ENCODE data around the gene FOXA3. TPM values are rescaled to one million over a fixed set of nuclear protein-coding genes. Genes with fewer than 3 reads are reported as not detected.
A peak's percentile ranks its signal among the peaks of the same experiment; 100 is the strongest.

The FOXA3 gene
- total and polyA plus RNA-seq, 10 of the 15 experiments (the other 5 are each of a cell fraction or from before 2014, with no cell fraction given), result 0.04 to 0.83 (median 0.11) TPM; not detected in 5

DNA sequence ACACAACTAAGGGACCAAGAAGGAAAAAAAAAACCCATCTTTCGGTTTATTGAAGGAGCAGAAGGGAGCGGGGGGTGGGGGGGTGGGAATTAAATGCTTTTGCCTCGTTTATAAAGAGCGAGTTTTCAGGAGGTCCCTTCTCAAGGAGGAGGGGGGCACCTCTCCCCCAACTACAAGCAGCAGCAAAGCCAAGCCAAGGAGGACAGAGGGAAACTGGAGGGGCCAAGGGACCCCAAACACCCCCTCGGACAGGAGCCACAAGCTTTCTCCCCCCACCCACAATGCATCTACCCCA lies 19.4 kb downstream of the FOXA3 start:
- no peak overlapping the region for H3K27ac ChIP-seq (ENCODE audit: control insufficient read depth, insufficient read depth)
- CTCF ChIA-PET, result interaction anchor here (2.1 to 9.1 kb wide), 3 partner anchors 20 to 145 kb away, joined by 6 to 194 read pairs (median 28); partner anchors contain the start of genes FOXA3 and SYMPK

DNA sequence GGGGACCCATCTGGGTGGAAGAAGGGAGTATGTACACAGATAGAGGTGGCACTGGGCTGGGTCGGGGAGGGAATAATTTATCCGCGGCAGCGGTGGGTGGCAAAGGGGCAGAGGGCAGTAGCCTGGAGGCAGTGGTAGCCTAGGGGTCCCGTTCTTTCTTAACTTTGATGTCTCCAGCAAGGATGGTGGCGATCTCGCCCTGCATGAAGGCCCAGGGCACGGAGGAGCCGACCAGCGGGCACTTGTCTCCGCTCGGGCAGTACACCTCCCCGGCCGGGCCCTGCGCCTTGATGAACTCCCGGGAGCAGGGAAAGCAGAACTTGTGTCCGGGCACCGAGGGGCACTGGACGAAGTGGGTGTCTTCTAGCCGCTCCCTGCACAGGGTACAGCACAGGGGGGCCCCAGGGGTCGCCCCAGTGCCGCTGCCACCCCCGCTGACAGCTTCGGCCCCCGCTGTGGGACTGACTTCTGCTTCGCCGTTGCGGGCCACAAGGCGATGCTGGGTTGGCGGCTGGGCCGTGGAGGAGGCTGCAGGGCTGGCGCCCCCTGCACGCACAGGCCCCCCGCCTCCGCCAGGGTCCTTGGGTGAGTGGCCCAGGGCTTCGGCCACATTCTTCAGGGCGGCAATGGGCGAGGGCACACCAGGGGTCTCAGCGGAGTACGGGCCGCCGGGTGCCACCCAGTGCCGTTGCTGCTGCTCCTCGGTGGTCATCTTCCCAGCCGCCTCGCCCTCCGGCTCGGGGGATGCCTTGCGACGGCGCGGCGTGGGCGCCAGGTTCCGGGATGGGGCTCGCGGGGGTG lies 20.0 kb downstream of the FOXA3 start:
- H3K9ac ChIP-seq (ENCODE audit: control insufficient read depth, insufficient read depth, low read length), result no peak overlapping the region
- ChIA-PET SMC1A (ENCODE audit: uncharacterized antibody, unreplicated experiment) (interaction anchor here (0.8 to 6.0 kb wide), 3 partner anchors 17 to 67 kb away, joined by 3 to 98 read pairs (median 9); partner anchors contain the start of genes FOXA3 and SYMPK), CTCF (interaction anchor here (1.2 to 9.1 kb wide), 5 partner anchors 19 to 144 kb away, joined by 3 to 194 read pairs (median 6); partner anchors contain the start of genes FOXA3 and SYMPK), POLR2A (interaction anchor here (0.6 to 9.0 kb wide), 2 partner anchors 19 to 20 kb away, joined by 3 to 178 read pairs; partner anchors contain the start of genes FOXA3 and SYMPK), RAD21 (ENCODE audit: unreplicated experiment) (interaction anchor here (7.6 kb wide), 1 partner anchor 19 kb away, joined by 159 read pairs; the partner anchor contains the start of genes FOXA3 and SYMPK)
- TF ChIP-seq, protein P1, sequence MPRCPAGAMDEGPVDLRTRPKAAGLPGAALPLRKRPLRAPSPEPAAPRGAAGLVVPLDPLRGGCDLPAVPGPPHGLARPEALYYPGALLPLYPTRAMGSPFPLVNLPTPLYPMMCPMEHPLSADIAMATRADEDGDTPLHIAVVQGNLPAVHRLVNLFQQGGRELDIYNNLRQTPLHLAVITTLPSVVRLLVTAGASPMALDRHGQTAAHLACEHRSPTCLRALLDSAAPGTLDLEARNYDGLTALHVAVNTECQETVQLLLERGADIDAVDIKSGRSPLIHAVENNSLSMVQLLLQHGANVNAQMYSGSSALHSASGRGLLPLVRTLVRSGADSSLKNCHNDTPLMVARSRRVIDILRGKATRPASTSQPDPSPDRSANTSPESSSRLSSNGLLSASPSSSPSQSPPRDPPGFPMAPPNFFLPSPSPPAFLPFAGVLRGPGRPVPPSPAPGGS (IDR thresholded peaks at IDR 0.05; ENCODE audit: borderline replicate concordance, insufficient read depth, low read depth, low read length, poor library complexity, severe bottlenecking), result no peak
- TF ChIP-seq, protein P2, sequence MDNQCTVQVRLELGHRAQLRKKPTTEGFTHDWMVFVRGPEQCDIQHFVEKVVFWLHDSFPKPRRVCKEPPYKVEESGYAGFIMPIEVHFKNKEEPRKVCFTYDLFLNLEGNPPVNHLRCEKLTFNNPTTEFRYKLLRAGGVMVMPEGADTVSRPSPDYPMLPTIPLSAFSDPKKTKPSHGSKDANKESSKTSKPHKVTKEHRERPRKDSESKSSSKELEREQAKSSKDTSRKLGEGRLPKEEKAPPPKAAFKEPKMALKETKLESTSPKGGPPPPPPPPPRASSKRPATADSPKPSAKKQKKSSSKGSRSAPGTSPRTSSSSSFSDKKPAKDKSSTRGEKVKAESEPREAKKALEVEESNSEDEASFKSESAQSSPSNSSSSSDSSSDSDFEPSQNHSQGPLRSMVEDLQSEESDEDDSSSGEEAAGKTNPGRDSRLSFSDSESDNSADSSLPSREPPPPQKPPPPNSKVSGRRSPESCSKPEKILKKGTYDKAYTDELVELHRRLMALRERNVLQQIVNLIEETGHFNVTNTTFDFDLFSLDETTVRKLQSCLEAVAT (IDR thresholded peaks at IDR 0.05), result peak; percentile 38; the same call in 1 of the 2 replicates
- peak; percentile 16; the same call in 1 of the 2 replicates for TF ChIP-seq POLR2A (IDR thresholded peaks at IDR 0.05; ENCODE audit: low read depth, low read length)
- H3K79me2 ChIP-seq (ENCODE audit: control insufficient read depth, insufficient read depth, low read length), result peaks cover 10% of the 10 kb centered on the region
- H3K4me2 ChIP-seq (ENCODE audit: control insufficient read depth, insufficient read depth), result peak overlapping the region; percentile 98
- intact Hi-C loops (cut with micrococcal nuclease; ENCODE audit: unreplicated experiment), result loop anchor here (1.0 kb wide), 1 partner anchor 67 kb away; no protein-coding TSS in a partner anchor
- peaks cover 0 to 1% of the 10 kb centered on the region in 2 experiments; a peak in 1 of 4 replicates for H3K36me3 ChIP-seq (ENCODE audit: control insufficient read depth in 2 of 2, insufficient read depth in 2 of 2, low read length in 1 of 2)
- H3K9me3 ChIP-seq (replicated peaks; ENCODE audit: control insufficient read depth, insufficient read depth, low read length), result no peaks in the 10 kb centered on the region
- WGBS (ENCODE audit: insufficient coverage, insufficient replicate concordance, low lambda C conversion rate, missing lambda C conversion rate), result 87% methylated on average over 43 of the region's 57 CpGs
- peaks cover 26% of the 10 kb centered on the region for H3K4me1 ChIP-seq (ENCODE audit: control insufficient read depth, insufficient read depth, low read length)
- H3K4me3 ChIP-seq, result 0 out of 2 replicates have a peak overlapping the region, but pooled peaks have one; percentile 49
- DNase-seq (ENCODE audit: low read depth, low spot score) (no peak), ATAC-seq (no peak), FAIRE-seq (no peak)
- in situ Hi-C loops (cut with MboI), result no loop called here
- BruUV-seq (replicated peaks), result no TSS peak
- no peak overlapping the region for H2AFZ ChIP-seq (ENCODE audit: control insufficient read depth, low read depth, low read length)
- H3K27me3 ChIP-seq (replicated peaks in 1 of 2; ENCODE audit: control insufficient read depth in 2 of 2, insufficient read depth in 2 of 2, low read length in 1 of 2), result no peaks in the 10 kb centered on the region
- no peak overlapping the region for H3K27ac ChIP-seq (ENCODE audit: control insufficient read depth, insufficient read depth)
- no peaks in the 10 kb centered on the region for H4K20me1 ChIP-seq (ENCODE audit: control insufficient read depth, insufficient read depth)

More for the DNA sequence above, 19.4 kb downstream of the FOXA3 start:
- H4K20me1 ChIP-seq (ENCODE audit: control insufficient read depth, insufficient read depth), result no peaks in the 10 kb centered on the region
- in situ Hi-C loops (cut with MboI) (no loop called here), intact Hi-C loops (cut with micrococcal nuclease; ENCODE audit: unreplicated experiment) (loop anchor here (1.0 kb wide), 1 partner anchor 66 kb away; no protein-coding TSS in a partner anchor)
- no peaks in the 10 kb centered on the region for H3K27me3 ChIP-seq (replicated peaks in 1 of 2; ENCODE audit: control insufficient read depth in 2 of 2, insufficient read depth in 2 of 2, low read length in 1 of 2)
- H3K79me2 ChIP-seq (ENCODE audit: control insufficient read depth, insufficient read depth, low read length), result peaks cover 10% of the 10 kb centered on the region
- POLR2A ChIA-PET, result interaction anchor here (0.5 to 9.0 kb wide), 3 partner anchors 20 to 193 kb away, joined by 3 to 178 read pairs (median 4); partner anchors contain the start of genes FOXA3 and SYMPK
- BruUV-seq (replicated peaks), result no TSS peak
- FAIRE-seq, result no peak
- no peak for DNase-seq (ENCODE audit: low read depth, low spot score)
- WGBS (ENCODE audit: insufficient coverage, insufficient replicate concordance, low lambda C conversion rate, missing lambda C conversion rate), result 3% methylated on average over 5 of the region's 5 CpGs
- H3K9me3 ChIP-seq (replicated peaks; ENCODE audit: control insufficient read depth, insufficient read depth, low read length), result no peaks in the 10 kb centered on the region
- TF ChIP-seq CBFB (IDR thresholded peaks at IDR 0.05; ENCODE audit: low read depth) (0 out of 2 replicates have a peak, but pooled peaks have one; percentile 4), JUNB (IDR thresholded peaks at IDR 0.05) (peak; percentile 21; the same call in 1 of the 2 replicates), ETV6 (conservative IDR thresholded peaks at IDR 0.05 in 1 of 2, IDR thresholded peaks at IDR 0.05 in 1 of 2; ENCODE audit: borderline replicate concordance in 1 of 2, low read depth in 1 of 2) (no peak), EP300 (IDR thresholded peaks at IDR 0.05; ENCODE audit: borderline replicate concordance in 1 of 2, control insufficient read depth in 1 of 2, low read depth in 2 of 2, low read length in 2 of 2) (no peak)
- no peak overlapping the region for H2AFZ ChIP-seq (ENCODE audit: control insufficient read depth, low read depth, low read length)
- H3K4me3 ChIP-seq, result 0 out of 2 replicates have a peak overlapping the region, but pooled peaks have one; percentile 49
- RAD21 ChIA-PET (ENCODE audit: unreplicated experiment), result interaction anchor here (2.6 to 7.6 kb wide), 2 partner anchors 19 to 114 kb away, joined by 9 to 159 read pairs; partner anchors contain the start of genes FOXA3, SIX5 and SYMPK
- SMC1A ChIA-PET (ENCODE audit: uncharacterized antibody, unreplicated experiment), result interaction anchor here (3.3 to 6.0 kb wide), 2 partner anchors 16 to 66 kb away, joined by 9 to 98 read pairs; partner anchors contain the start of genes FOXA3 and SYMPK
- no peak overlapping the region for H3K9ac ChIP-seq (ENCODE audit: control insufficient read depth, insufficient read depth, low read length)
- H3K4me1 ChIP-seq (ENCODE audit: control insufficient read depth, insufficient read depth, low read length), result peaks cover 26% of the 10 kb centered on the region
- no peak for ATAC-seq
- 0 out of 2 replicates have a peak overlapping the region, but pooled peaks have one; percentile 2 for H3K4me2 ChIP-seq (ENCODE audit: control insufficient read depth, insufficient read depth)
- H3K36me3 ChIP-seq (ENCODE audit: control insufficient read depth in 2 of 2, insufficient read depth in 2 of 2, low read length in 1 of 2), result peaks cover 0 to 1% of the 10 kb centered on the region in 2 experiments; a peak in 1 of 4 replicates

All from GM12878 (cell line).